PC-9 (cell line): ENCODE data around the gene OBI1. TPM values are rescaled to one million over a fixed set of nuclear protein-coding genes. Genes with fewer than 3 reads are reported as not detected.

Experiments used
- BruUV-seq: library from RNA; stranded (reverse); fragments of 400-500 nt; replicated peaks from 2 replicates; lab custom pipeline; 2021; lab: Mats Ljungman, UMichigan
- CTCF ChIA-PET: fragments of 300-600 bp; sonication (Branson Sonifier 250); formaldehyde crosslinking; loops from one replicate; lab custom pipeline; 2022; ENCODE audit warnings: antibody characterized with exemption; lab: Charles Lee
- POLR2A ChIA-PET: fragments of 300-600 bp; sonication (Branson Sonifier 250); formaldehyde crosslinking; loops from one replicate; lab custom pipeline; 2022; ENCODE audit warnings: antibody characterized with exemption; ENCODE audit not compliant: unreplicated experiment; lab: Charles Lee
- DNase-seq, 2 experiments: peaks; one replicate each; pipeline versions ENCODE4 v3.0.0 to v3.0.0-alpha.2; 2015 to 2022; ENCODE audit warnings: mixed read lengths in 1 of 2
- H2AFZ ChIP-seq: fragments of 200-600 bp; sonication (generic); 2 replicates; pipeline ENCODE4 v1.8.1; 2017; ENCODE audit warnings: antibody characterized with exemption
- H3F3A ChIP-seq: fragments of 200-600 bp; sonication (generic); 2 replicates; pipeline ENCODE4 v1.8.1; 2017; ENCODE audit warnings: antibody characterized with exemption, mild to moderate bottlenecking, low read depth; ENCODE audit not compliant: insufficient read depth
- H3K27ac ChIP-seq: fragments of 200-600 bp; sonication (generic); 2 replicates; pipeline ENCODE4 v1.6.1; 2016; ENCODE audit warnings: mixed run types
- H3K27me3 ChIP-seq: fragments of 200-600 bp; sonication (generic); 2 replicates; pipeline ENCODE4 v1.6.1; 2016; ENCODE audit warnings: low read depth, mixed run types; ENCODE audit not compliant: insufficient read depth
- H3K36me3 ChIP-seq: fragments of 200-600 bp; sonication (generic); 2 replicates; pipeline ENCODE4 v1.6.1; 2016; ENCODE audit warnings: low read depth, mixed run types
- H3K4me1 ChIP-seq: fragments of 200-600 bp; sonication (generic); replicated peaks from 2 replicates; pipeline ENCODE4 v1.6.1; 2016; ENCODE audit warnings: mixed run types; ENCODE audit not compliant: insufficient read depth
- H3K4me2 ChIP-seq: fragments of 200-600 bp; sonication (generic); 2 replicates; pipeline ENCODE4 v1.6.1; 2017; ENCODE audit warnings: mixed run types
- H3K4me3 ChIP-seq: fragments of 200-600 bp; sonication (generic); 2 replicates; pipeline ENCODE4 v1.6.1; 2016; ENCODE audit warnings: mixed run types
- H3K79me2 ChIP-seq: fragments of 200-600 bp; sonication (generic); 2 replicates; pipeline ENCODE4 v1.6.1; 2017; ENCODE audit warnings: low read depth, mixed run types
- H3K9me2 ChIP-seq: fragments of 200-600 bp; sonication (generic); 2 replicates; pipeline ENCODE4 v1.8.1; 2017; ENCODE audit warnings: mild to moderate bottlenecking; ENCODE audit not compliant: insufficient read depth
- H3K9me3 ChIP-seq: fragments of 200-600 bp; sonication (generic); 2 replicates; pipeline ENCODE4 v1.8.1; 2016; ENCODE audit warnings: low read depth; ENCODE audit not compliant: insufficient read depth
- H4K20me1 ChIP-seq: fragments of 200-600 bp; sonication (generic); 2 replicates; pipeline ENCODE4 v1.8.1; 2017; ENCODE audit not compliant: insufficient read depth
- EZH2 ChIP-seq: fragments of 200-600 bp; sonication (generic); IDR thresholded peaks from 2 replicates; pipeline ENCODE4 v1.8.0; 2017; ENCODE audit warnings: antibody characterized with exemption, low read depth
- intact Hi-C: fragments of 100-400 bp; cut with micrococcal nuclease; formaldehyde crosslinking; loops from one replicate; pipeline ENCODE4 v1.10.0; 2022; ENCODE audit not compliant: unreplicated experiment
- total RNA-seq: library from RNA; stranded (reverse); gene quantifications from 2 replicates; pipeline ENCODE4 v1.2.3, GENCODE V29; 2021
- TF ChIP-seq, protein P1 (sequence below): fragments of 200-600 bp; sonication (generic); conservative IDR thresholded peaks from 2 replicates; pipeline ENCODE4 v1.6.1; 2017; ENCODE audit warnings: mixed run types, antibody characterized with exemption, mild to moderate bottlenecking, moderate library complexity

Gene OBI1
- total RNA-seq, 1 experiment from 2014 or later: 11.9 TPM

DNA sequence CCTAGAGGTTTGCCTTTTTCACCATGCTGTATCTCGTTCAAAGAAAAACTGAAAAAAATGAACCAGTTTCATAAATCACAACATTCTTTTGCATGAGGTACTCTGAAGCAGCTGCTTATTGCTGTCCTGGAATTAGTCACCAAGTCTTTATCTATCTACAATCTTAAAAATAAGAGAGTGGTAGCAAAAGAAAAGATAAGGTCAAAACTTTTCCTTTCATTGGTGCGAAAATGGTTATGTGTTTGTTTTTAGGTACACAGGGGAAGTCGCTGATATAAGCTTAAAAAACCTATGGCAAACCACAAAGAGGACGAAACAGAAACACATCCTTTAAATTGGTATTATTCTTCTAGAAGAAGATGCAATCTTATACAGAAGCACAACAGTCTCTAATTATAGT is 20.7 kb downstream of the OBI1 start:
- peaks cover 6% of the 10 kb centered on the region; the same call in 1 of the 2 replicates for H3K79me2 ChIP-seq
- POLR2A ChIA-PET: no interaction called here
- no peak for TF ChIP-seq EZH2
- TF ChIP-seq, protein P1, sequence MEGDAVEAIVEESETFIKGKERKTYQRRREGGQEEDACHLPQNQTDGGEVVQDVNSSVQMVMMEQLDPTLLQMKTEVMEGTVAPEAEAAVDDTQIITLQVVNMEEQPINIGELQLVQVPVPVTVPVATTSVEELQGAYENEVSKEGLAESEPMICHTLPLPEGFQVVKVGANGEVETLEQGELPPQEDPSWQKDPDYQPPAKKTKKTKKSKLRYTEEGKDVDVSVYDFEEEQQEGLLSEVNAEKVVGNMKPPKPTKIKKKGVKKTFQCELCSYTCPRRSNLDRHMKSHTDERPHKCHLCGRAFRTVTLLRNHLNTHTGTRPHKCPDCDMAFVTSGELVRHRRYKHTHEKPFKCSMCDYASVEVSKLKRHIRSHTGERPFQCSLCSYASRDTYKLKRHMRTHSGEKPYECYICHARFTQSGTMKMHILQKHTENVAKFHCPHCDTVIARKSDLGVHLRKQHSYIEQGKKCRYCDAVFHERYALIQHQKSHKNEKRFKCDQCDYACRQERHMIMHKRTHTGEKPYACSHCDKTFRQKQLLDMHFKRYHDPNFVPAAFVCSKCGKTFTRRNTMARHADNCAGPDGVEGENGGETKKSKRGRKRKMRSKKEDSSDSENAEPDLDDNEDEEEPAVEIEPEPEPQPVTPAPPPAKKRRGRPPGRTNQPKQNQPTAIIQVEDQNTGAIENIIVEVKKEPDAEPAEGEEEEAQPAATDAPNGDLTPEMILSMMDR: no peak
- H4K20me1 ChIP-seq: no peaks in the 10 kb centered on the region; the same call in 1 of the 2 replicates
- H3K27me3 ChIP-seq: no peaks in the 10 kb centered on the region
- no peak overlapping the region for H3K27ac ChIP-seq
- no peak for DNase-seq
- no TSS peak for BruUV-seq
- CTCF ChIA-PET: no interaction called here
- no peaks in the 10 kb centered on the region; the same call in 1 of the 2 replicates for H3K9me3 ChIP-seq
- peaks cover 29% of the 10 kb centered on the region for H3K36me3 ChIP-seq
- no peaks in the 10 kb centered on the region for H3F3A ChIP-seq
- no peaks in the 10 kb centered on the region for H3K9me2 ChIP-seq
- intact Hi-C loops: no loop called here
- no peak overlapping the region for H3K4me2 ChIP-seq
- no peak overlapping the region for H2AFZ ChIP-seq
- no peaks in the 10 kb centered on the region for H3K4me1 ChIP-seq
- H3K4me3 ChIP-seq: no peak overlapping the region

GRCh38 chr13:78636495-78636894 is 22.5 kb downstream of the OBI1 start:
- TF ChIP-seq EZH2: no peak
- TF ChIP-seq, protein P1: no peak
- DNase-seq: no peak
- BruUV-seq: no TSS peak
- Histone ChIP-seq H3K27me3 (no peaks in the 10 kb centered on the region), H3K36me3 (peaks cover 31% of the 10 kb centered on the region), H3K9me2 (no peaks in the 10 kb centered on the region), H3K4me2 (no peak overlapping the region), H3F3A (no peaks in the 10 kb centered on the region), H3K9me3 (no peaks in the 10 kb centered on the region), H3K27ac (no peak overlapping the region), H3K4me3 (no peak overlapping the region), H4K20me1 (no peaks in the 10 kb centered on the region), H3K79me2 (no peaks in the 10 kb centered on the region), H2AFZ (no peak overlapping the region), H3K4me1 (no peaks in the 10 kb centered on the region)
- intact Hi-C loops: no loop called here
- ChIA-PET CTCF (no interaction called here), POLR2A (no interaction called here)

DNA sequence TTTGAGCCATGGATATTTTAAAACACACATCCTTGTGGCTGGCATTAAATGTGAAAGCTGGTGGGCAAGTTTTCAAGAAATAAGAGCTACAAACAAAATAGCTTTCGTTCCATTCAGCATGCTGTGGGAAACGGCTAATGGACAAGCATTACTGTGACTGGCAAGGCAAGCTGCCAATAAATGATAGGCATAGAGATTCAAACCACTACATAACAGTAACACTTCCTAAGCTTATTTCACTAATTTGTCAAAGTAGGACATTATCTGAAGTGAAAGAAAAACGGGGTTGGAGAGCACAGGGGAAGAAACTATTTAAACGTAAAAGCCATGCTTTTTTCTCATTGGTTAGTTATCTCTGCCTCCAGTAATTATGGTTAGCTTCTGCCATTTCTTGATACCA is 26.0 kb downstream of the OBI1 start:
- ChIA-PET CTCF (no interaction called here), POLR2A (no interaction called here)
- no peaks in the 10 kb centered on the region for H3F3A ChIP-seq
- no peaks in the 10 kb centered on the region for H3K79me2 ChIP-seq
- TF ChIP-seq EZH2: no peak
- TF ChIP-seq, protein P1: no peak
- no peak for DNase-seq
- H3K27ac ChIP-seq: no peak overlapping the region
- no peaks in the 10 kb centered on the region for H3K27me3 ChIP-seq
- no TSS peak for BruUV-seq
- H3K4me2 ChIP-seq: no peak overlapping the region
- no peak overlapping the region for H3K4me3 ChIP-seq
- H2AFZ ChIP-seq: no peak overlapping the region
- no peaks in the 10 kb centered on the region for H4K20me1 ChIP-seq
- intact Hi-C loops: no loop called here
- H3K36me3 ChIP-seq: peaks cover 17% of the 10 kb centered on the region
- no peaks in the 10 kb centered on the region for H3K9me2 ChIP-seq
- no peaks in the 10 kb centered on the region for H3K4me1 ChIP-seq
- no peaks in the 10 kb centered on the region for H3K9me3 ChIP-seq
